HEK293 (cell line): ENCODE data around the gene MACROH2A1.

Experiments
- CTCF ChIA-PET: fragments of 350-600 bp; formaldehyde crosslinking; extraction: SDS; loops from one replicate; lab custom pipeline; 2021; ENCODE audit warnings: antibody characterized with exemption; lab: Yijun Ruan, JAX
- POLR2A ChIA-PET: fragments of 300-600 bp; formaldehyde crosslinking; extraction: SDS; loops from one replicate; lab custom pipeline; 2020; ENCODE audit warnings: antibody characterized with exemption, inconsistent platforms; lab: Yijun Ruan, JAX
- H3K27ac ChIP-seq: fragments of 200-500 bp; sonication (Bioruptor generic); 2 replicates; pipeline ENCODE4 v1.5.1; 2014; ENCODE audit warnings: low read depth, low read length, control low read depth, inconsistent platforms; ENCODE audit errors: extremely low read depth
- H3K36me3 ChIP-seq, 2 experiments: fragments of 200-500 bp in 1 of 2; sonication (Bioruptor generic) in 1 of 2; 1 replicate in 1 of 2; 2 replicates in 1 of 2; pipeline ENCODE4 v1.5.1; 2014 to 2017; ENCODE audit warnings: inconsistent platforms in 2 of 2, low read length in 2 of 2; ENCODE audit not compliant: control insufficient read depth in 2 of 2, insufficient read depth in 1 of 2
- H3K4me1 ChIP-seq: fragments of 200-500 bp; sonication (Bioruptor generic); 2 replicates; pipeline ENCODE4 v1.5.1; 2014; ENCODE audit warnings: mild to moderate bottlenecking, low read length, inconsistent platforms; ENCODE audit not compliant: control insufficient read depth, insufficient read depth
- H3K4me3 ChIP-seq: 2 replicates; pipeline ENCODE4 v1.5.1; 2011; ENCODE audit warnings: low read depth, mild to moderate bottlenecking, control low read depth, low read length, moderate library complexity
- H3K9me3 ChIP-seq: fragments of 200-500 bp; sonication (Bioruptor generic); 2 replicates; pipeline ENCODE4 v1.5.1; 2014; ENCODE audit warnings: low read depth, low read length, inconsistent platforms; ENCODE audit not compliant: control insufficient read depth, insufficient read depth
- KLF9 ChIP-seq: fragments of 450-650 bp; formaldehyde crosslinking; IDR thresholded peaks from 2 replicates; pipeline ENCODE4 v1.5.1; 2016; ENCODE audit warnings: missing biosample characterization, missing genetic modification characterization, low read depth
- TCF7L2 ChIP-seq: IDR thresholded peaks from 2 replicates; pipeline ENCODE4 v1.6.1; 2011; ENCODE audit warnings: low read depth, mild to moderate bottlenecking, inconsistent platforms, low read length, moderate library complexity, borderline replicate concordance
- ZEB2 ChIP-seq: fragments of 450-650 bp; formaldehyde crosslinking; IDR thresholded peaks from 2 replicates; pipeline ENCODE4 v1.5.1; 2016; ENCODE audit warnings: missing biosample characterization, missing genetic modification characterization
- ZFP3 ChIP-seq: fragments of 450-650 bp; formaldehyde crosslinking; IDR thresholded peaks from 2 replicates; pipeline ENCODE4 v1.5.1; 2016; ENCODE audit warnings: low read depth, missing biosample characterization, missing genetic modification characterization
- ZNF140 ChIP-seq: fragments of 450-650 bp; formaldehyde crosslinking; IDR thresholded peaks from 2 replicates; pipeline ENCODE4 v1.5.1; 2016; ENCODE audit warnings: missing biosample characterization, missing genetic modification characterization
- ZNF184 ChIP-seq: fragments of 450-650 bp; IDR thresholded peaks from 2 replicates; pipeline ENCODE4 v1.5.1; 2018; ENCODE audit warnings: missing biosample characterization, mild to moderate bottlenecking, missing genetic modification characterization
- ZNF19 ChIP-seq: fragments of 450-650 bp; formaldehyde crosslinking; IDR thresholded peaks from 2 replicates; pipeline ENCODE4; 2016; ENCODE audit warnings: missing biosample characterization, missing genetic modification characterization, low read depth
- ZNF214 ChIP-seq: fragments of 450-650 bp; formaldehyde crosslinking; IDR thresholded peaks from 2 replicates; pipeline ENCODE4 v1.5.1; 2017; ENCODE audit warnings: missing biosample characterization, mild to moderate bottlenecking, missing genetic modification characterization, borderline replicate concordance
- ZNF221 ChIP-seq: fragments of 450-650 bp; formaldehyde crosslinking; IDR thresholded peaks from 2 replicates; pipeline ENCODE4 v1.5.1; 2017; ENCODE audit warnings: missing biosample characterization, missing genetic modification characterization, borderline replicate concordance
- ZNF239 ChIP-seq: fragments of 450-650 bp; formaldehyde crosslinking; IDR thresholded peaks from 2 replicates; pipeline ENCODE4 v1.5.1; 2016; ENCODE audit warnings: missing biosample characterization, missing genetic modification characterization
- ZNF416 ChIP-seq: fragments of 450-650 bp; formaldehyde crosslinking; IDR thresholded peaks from 2 replicates; pipeline ENCODE4 v1.5.1; 2016; ENCODE audit warnings: missing biosample characterization, missing genetic modification characterization
- ZNF555 ChIP-seq: fragments of 450-650 bp; formaldehyde crosslinking; conservative IDR thresholded peaks from 2 replicates; pipeline ENCODE4 v1.5.1; 2017; ENCODE audit warnings: missing biosample characterization, mild to moderate bottlenecking, missing genetic modification characterization, inconsistent platforms
- ZNF558 ChIP-seq: fragments of 450-650 bp; formaldehyde crosslinking; IDR thresholded peaks from 2 replicates; pipeline ENCODE4 v1.5.1; 2016; ENCODE audit warnings: missing biosample characterization, missing genetic modification characterization
- ZNF658 ChIP-seq: fragments of 450-650 bp; formaldehyde crosslinking; IDR thresholded peaks from 2 replicates; pipeline ENCODE4; 2016; ENCODE audit warnings: missing biosample characterization, missing genetic modification characterization
- ZNF664 ChIP-seq: fragments of 450-650 bp; formaldehyde crosslinking; IDR thresholded peaks from 2 replicates; pipeline ENCODE4 v1.5.1; 2016; ENCODE audit warnings: missing biosample characterization, missing genetic modification characterization
- TF ChIP-seq, protein P1 (sequence below): fragments of 450-650 bp; formaldehyde crosslinking; IDR thresholded peaks from 2 replicates; pipeline ENCODE4 v1.5.1; 2016; ENCODE audit warnings: missing biosample characterization, missing genetic modification characterization
- TF ChIP-seq, protein P2 (sequence below): fragments of 450-650 bp; formaldehyde crosslinking; IDR thresholded peaks from 2 replicates; pipeline ENCODE4 v1.5.1; 2016; ENCODE audit warnings: missing biosample characterization, missing genetic modification characterization
- TF ChIP-seq, protein P3 (sequence below): fragments of 450-650 bp; formaldehyde crosslinking; IDR thresholded peaks from 2 replicates; pipeline ENCODE4 v1.5.1; 2016; ENCODE audit warnings: missing biosample characterization, missing genetic modification characterization
- TF ChIP-seq, protein P4 (sequence below): fragments of 450-650 bp; formaldehyde crosslinking; conservative IDR thresholded peaks from 2 replicates; pipeline ENCODE4 v1.5.1; 2016; ENCODE audit warnings: low read depth, missing biosample characterization, missing genetic modification characterization
- TF ChIP-seq, protein P5 (sequence below): fragments of 450-650 bp; formaldehyde crosslinking; IDR thresholded peaks from 2 replicates; pipeline ENCODE4 v1.5.1; 2017; ENCODE audit warnings: missing biosample characterization, missing genetic modification characterization

MACROH2A1 gene

DNA sequence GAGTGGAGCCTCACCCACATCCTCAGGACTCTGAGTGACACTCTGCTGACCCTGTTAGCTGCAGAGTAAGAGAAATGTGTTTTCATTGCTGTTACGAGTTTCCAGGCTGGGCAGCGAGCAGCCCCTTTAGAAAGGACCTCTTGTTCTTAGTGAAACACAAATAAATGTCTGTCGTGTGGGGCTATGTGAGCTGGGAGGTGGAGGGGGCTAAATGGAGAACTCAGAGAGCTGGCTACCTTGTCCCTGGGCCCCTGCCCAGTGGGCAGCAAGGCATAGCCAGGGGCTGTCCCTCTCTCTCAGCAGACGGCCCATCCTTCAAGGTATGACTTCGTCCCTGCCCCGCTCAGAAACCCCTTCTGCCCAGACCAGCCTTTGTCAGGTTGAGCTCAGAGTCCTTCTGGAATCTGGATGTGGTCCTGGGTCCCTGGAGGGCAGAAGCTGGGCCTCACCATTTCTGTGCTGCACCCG, 38.0 kb upstream of the MACROH2A1 start:
- H3K4me3 ChIP-seq, result no peak overlapping the region
- H3K27ac ChIP-seq, result no peak overlapping the region
- CTCF ChIA-PET, result interaction anchor here (0.7 to 3.0 kb wide), 5 partner anchors 10 to 133 kb away, joined by 3 to 18 read pairs (median 6); no protein-coding TSS in a partner anchor
- TF ChIP-seq, protein P1, sequence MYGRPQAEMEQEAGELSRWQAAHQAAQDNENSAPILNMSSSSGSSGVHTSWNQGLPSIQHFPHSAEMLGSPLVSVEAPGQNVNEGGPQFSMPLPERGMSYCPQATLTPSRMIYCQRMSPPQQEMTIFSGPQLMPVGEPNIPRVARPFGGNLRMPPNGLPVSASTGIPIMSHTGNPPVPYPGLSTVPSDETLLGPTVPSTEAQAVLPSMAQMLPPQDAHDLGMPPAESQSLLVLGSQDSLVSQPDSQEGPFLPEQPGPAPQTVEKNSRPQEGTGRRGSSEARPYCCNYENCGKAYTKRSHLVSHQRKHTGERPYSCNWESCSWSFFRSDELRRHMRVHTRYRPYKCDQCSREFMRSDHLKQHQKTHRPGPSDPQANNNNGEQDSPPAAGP (tag by site-specific recombination), result no peak
- no peak for TF ChIP-seq ZNF555 (tag by site-specific recombination)
- TF ChIP-seq, protein P2, sequence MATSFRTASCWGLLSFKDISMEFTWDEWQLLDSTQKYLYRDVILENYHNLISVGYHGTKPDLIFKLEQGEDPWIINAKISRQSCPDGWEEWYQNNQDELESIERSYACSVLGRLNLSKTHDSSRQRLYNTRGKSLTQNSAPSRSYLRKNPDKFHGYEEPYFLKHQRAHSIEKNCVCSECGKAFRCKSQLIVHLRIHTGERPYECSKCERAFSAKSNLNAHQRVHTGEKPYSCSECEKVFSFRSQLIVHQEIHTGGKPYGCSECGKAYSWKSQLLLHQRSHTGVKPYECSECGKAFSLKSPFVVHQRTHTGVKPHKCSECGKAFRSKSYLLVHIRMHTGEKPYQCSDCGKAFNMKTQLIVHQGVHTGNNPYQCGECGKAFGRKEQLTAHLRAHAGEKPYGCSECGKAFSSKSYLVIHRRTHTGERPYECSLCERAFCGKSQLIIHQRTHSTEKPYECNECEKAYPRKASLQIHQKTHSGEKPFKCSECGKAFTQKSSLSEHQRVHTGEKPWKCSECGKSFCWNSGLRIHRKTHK (tag by site-specific recombination), result no peak
- TF ChIP-seq TCF7L2, result no peak
- TF ChIP-seq ZNF214 (tag by site-specific recombination), result no peak
- TF ChIP-seq ZEB2 (tag by site-specific recombination), result no peak
- TF ChIP-seq KLF9 (tag by site-specific recombination), result no peak
- TF ChIP-seq ZNF239, result no peak
- TF ChIP-seq, protein P3, sequence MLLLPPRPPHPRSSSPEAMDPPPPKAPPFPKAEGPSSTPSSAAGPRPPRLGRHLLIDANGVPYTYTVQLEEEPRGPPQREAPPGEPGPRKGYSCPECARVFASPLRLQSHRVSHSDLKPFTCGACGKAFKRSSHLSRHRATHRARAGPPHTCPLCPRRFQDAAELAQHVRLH, result no peak
- no peak for TF ChIP-seq ZNF140 (tag by site-specific recombination)
- TF ChIP-seq, protein P4, sequence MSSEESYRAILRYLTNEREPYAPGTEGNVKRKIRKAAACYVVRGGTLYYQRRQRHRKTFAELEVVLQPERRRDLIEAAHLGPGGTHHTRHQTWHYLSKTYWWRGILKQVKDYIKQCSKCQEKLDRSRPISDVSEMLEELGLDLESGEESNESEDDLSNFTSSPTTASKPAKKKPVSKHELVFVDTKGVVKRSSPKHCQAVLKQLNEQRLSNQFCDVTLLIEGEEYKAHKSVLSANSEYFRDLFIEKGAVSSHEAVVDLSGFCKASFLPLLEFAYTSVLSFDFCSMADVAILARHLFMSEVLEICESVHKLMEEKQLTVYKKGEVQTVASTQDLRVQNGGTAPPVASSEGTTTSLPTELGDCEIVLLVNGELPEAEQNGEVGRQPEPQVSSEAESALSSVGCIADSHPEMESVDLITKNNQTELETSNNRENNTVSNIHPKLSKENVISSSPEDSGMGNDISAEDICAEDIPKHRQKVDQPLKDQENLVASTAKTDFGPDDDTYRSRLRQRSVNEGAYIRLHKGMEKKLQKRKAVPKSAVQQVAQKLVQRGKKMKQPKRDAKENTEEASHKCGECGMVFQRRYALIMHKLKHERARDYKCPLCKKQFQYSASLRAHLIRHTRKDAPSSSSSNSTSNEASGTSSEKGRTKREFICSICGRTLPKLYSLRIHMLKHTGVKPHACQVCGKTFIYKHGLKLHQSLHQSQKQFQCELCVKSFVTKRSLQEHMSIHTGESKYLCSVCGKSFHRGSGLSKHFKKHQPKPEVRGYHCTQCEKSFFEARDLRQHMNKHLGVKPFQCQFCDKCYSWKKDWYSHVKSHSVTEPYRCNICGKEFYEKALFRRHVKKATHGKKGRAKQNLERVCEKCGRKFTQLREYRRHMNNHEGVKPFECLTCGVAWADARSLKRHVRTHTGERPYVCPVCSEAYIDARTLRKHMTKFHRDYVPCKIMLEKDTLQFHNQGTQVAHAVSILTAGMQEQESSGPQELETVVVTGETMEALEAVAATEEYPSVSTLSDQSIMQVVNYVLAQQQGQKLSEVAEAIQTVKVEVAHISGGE, result no peak
- TF ChIP-seq ZNF416, result no peak
- no peak for TF ChIP-seq ZNF658
- no peak for TF ChIP-seq ZNF184 (tag by site-specific recombination)
- POLR2A ChIA-PET, result no interaction called here
- H3K4me1 ChIP-seq, result no peaks in the 10 kb centered on the region
- H3K36me3 ChIP-seq, result no peaks in the 10 kb centered on the region
- no peaks in the 10 kb centered on the region for H3K9me3 ChIP-seq

DNA sequence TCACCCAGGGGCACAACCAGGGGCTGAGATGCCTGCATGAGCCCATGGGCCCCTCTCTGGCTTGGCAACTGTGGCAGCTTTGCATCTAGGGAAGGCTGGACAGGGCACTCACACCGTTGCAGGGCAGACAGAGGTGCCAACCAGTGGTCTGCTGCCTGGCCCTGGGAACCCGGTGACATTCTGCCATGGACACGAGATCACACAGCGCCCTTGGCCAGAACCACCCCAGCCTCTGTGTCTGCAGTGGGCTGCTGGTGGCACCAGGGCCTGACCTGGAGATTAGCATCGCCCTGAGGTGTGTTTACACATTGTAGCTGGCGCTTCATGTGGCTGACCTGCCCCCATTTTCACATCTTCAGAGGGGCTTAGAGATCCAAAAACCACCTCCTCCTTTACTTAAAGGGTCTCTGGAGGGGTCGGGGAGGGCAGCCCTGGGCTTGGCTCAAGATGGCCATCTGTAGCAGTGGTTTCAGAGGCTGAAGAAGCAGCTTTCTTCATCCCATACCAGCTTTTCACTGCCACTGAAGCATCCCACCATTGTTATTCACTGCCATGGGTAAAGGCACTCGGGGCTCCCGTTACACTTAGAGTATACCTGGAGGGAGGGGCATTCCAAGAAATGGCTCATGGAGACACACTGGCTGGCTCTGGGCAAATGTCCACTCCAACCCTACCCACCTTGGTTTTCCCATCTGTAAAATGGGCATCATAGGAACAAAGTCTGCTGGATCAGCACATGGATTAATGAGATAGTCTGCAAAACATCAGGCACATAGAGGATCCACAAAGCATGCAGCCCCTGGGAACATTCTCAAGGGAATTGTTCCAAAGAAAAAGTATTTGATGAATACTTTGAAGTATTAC, 36.7 kb upstream of the MACROH2A1 start:
- Histone ChIP-seq H3K4me1 (no peaks in the 10 kb centered on the region), H3K36me3 (no peaks in the 10 kb centered on the region), H3K9me3 (no peaks in the 10 kb centered on the region), H3K4me3 (no peak overlapping the region), H3K27ac (no peak overlapping the region)
- POLR2A ChIA-PET, result no interaction called here
- CTCF ChIA-PET, result interaction anchor here (0.7 to 3.0 kb wide), 7 partner anchors 9 to 232 kb away, joined by 3 to 18 read pairs (median 6); partner anchors contain the start of gene DCANP1
- TF ChIP-seq ZEB2 (tag by site-specific recombination), result no peak
- TF ChIP-seq TCF7L2, result no peak
- no peak for TF ChIP-seq ZNF664 (tag by site-specific recombination)
- TF ChIP-seq ZNF558 (tag by site-specific recombination), result no peak
- TF ChIP-seq, protein P3, result no peak
- TF ChIP-seq, protein P5, sequence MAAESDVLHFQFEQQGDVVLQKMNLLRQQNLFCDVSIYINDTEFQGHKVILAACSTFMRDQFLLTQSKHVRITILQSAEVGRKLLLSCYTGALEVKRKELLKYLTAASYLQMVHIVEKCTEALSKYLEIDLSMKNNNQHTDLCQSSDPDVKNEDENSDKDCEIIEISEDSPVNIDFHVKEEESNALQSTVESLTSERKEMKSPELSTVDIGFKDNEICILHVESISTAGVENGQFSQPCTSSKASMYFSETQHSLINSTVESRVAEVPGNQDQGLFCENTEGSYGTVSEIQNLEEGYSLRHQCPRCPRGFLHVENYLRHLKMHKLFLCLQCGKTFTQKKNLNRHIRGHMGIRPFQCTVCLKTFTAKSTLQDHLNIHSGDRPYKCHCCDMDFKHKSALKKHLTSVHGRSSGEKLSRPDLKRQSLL (tag by site-specific recombination), result no peak
- TF ChIP-seq ZFP3 (tag by site-specific recombination), result no peak
- TF ChIP-seq, protein P4, result no peak
- no peak for TF ChIP-seq ZNF19 (tag by site-specific recombination)
- no peak for TF ChIP-seq ZNF221 (tag by site-specific recombination)
